ENCODE results near the gene MYCBP2. TPM values are rescaled to one million over a fixed set of nuclear protein-coding genes. Genes with fewer than 3 reads are reported as not detected.

Gene MYCBP2
- polyA plus RNA-seq, 2 of the 4 experiments (the other 2 are of a cell fraction) = 15.8 to 37.8 TPM

- TF ChIP-seq REST (IDR thresholded peaks at IDR 0.05) (no peak), POLR2AphosphoS2 (conservative IDR thresholded peaks at IDR 0.05; ENCODE audit: low read length) (no peak), KDM5A (IDR thresholded peaks at IDR 0.05) (no peak), NFE2L2 (conservative IDR thresholded peaks at IDR 0.05; ENCODE audit: low read length) (no peak), PHF8 (IDR thresholded peaks at IDR 0.05; ENCODE audit: borderline replicate concordance, low read depth) (no peak), JUN (IDR thresholded peaks at IDR 0.05) (no peak), MAX (IDR thresholded peaks at IDR 0.05) (no peak), RCOR1 (IDR thresholded peaks at IDR 0.05; ENCODE audit: low read depth, low read length) (no peak), RFX5 (IDR thresholded peaks at IDR 0.05) (no peak), SMC3 (IDR thresholded peaks at IDR 0.05) (no peak)
Measured at GRCh38 chr13:77196052-77196618, 130.8 kb downstream of the MYCBP2 start (continued).

GRCh38 chr13:77190349-77190958 lies 136.4 kb downstream of the MYCBP2 start:
- TF ChIP-seq CBX2 (IDR thresholded peaks at IDR 0.05; ENCODE audit: borderline replicate concordance, low read depth) = no peak
- no peak for TF ChIP-seq FOSL2 (IDR thresholded peaks at IDR 0.05)
- TF ChIP-seq FOSL2 (CRISPR knock-in tag; IDR thresholded peaks at IDR 0.05) = no peak
- no peak for TF ChIP-seq POLR2A (IDR thresholded peaks at IDR 0.05; ENCODE audit: low read length)
- TF ChIP-seq HOXA7 (CRISPR knock-in tag; IDR thresholded peaks at IDR 0.05) = no peak
- TF ChIP-seq EHF (CRISPR knock-in tag; IDR thresholded peaks at IDR 0.05) = no peak
- no peak for TF ChIP-seq ESRRA (IDR thresholded peaks at IDR 0.05; ENCODE audit: borderline replicate concordance, low read length)
- TF ChIP-seq ATOH8 (CRISPR knock-in tag; IDR thresholded peaks at IDR 0.05; ENCODE audit: low read depth) = no peak
- TF ChIP-seq CHD4 (IDR thresholded peaks at IDR 0.05; ENCODE audit: borderline replicate concordance) = no peak
- no peak for TF ChIP-seq HMGXB4 (CRISPR knock-in tag; IDR thresholded peaks at IDR 0.05; ENCODE audit: borderline replicate concordance)
- no peak for TF ChIP-seq REST (IDR thresholded peaks at IDR 0.05)
- no peak for TF ChIP-seq EP300 (IDR thresholded peaks at IDR 0.05)
- TF ChIP-seq TP53 (CRISPR knock-in tag; IDR thresholded peaks at IDR 0.05) = no peak
- no peak for TF ChIP-seq NPAS2 (CRISPR knock-in tag; IDR thresholded peaks at IDR 0.05; ENCODE audit: borderline replicate concordance)
- FAIRE-seq (no peak), DNase-seq (ENCODE audit: low read depth in 1 of 2, low spot score in 1 of 2) (no peak), ATAC-seq (no peak)
- ChIA-PET POLR2A (no interaction called here), CTCF (no interaction called here)
- Histone ChIP-seq H3K9me3 (no peaks in the 10 kb centered on the region), H3K4me2 (no peak overlapping the region), H3K4me1 (no peaks in the 10 kb centered on the region), H3K27ac (no peak overlapping the region), H3K4me3 (no peak overlapping the region)
- WGBS (ENCODE audit: missing lambda C conversion rate) = 92% methylated on average over 1 of the region's 1 CpG
